ENCODE measurements around the gene BAG5.
A peak's percentile ranks its signal among the peaks of the same experiment; 100 is the strongest.

BAG5 gene

DNA sequence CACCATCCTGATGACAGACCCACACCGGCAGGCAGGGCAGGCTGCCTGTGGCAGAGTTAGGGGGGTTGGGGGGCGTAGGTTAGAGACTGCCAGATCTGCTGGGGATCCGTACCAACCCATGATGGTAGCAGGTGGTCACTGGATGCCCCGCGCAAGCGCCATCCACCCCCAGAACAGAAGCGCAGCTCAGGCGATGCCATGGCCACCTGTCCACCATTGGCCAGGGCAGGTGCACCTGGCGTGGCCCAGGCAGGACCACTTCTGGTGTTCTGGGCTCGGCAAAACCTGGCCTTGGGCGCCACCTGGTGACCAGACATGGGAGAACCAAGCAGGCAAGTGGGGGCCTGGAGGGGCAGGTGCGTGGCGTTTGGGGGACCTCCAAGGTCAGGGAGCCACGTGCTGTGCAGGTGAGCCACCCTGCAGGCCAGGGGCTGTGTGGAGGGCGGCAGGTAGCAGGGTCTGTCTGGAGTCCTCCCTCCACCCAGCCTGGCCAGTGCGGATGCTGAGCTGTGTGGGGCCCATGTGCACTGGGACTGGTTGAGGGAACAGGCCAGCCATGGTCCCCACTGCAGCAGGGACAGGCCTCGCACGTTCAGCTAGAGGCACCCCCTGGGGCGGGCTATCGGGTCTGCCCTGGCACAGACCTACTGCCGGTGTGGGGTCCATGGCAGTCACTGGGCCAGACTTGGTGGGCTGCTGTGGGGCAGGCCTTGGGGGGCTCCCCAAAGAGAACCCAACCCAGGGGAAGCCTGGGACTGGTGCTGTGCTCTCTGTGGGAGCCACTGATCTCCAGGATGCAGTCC lies 15.6 kb downstream of the BAG5 start:
- no peak overlapping the region for H3K4me3 ChIP-seq (ENCODE audit: low read depth, low read length)
- TF ChIP-seq, protein P1, sequence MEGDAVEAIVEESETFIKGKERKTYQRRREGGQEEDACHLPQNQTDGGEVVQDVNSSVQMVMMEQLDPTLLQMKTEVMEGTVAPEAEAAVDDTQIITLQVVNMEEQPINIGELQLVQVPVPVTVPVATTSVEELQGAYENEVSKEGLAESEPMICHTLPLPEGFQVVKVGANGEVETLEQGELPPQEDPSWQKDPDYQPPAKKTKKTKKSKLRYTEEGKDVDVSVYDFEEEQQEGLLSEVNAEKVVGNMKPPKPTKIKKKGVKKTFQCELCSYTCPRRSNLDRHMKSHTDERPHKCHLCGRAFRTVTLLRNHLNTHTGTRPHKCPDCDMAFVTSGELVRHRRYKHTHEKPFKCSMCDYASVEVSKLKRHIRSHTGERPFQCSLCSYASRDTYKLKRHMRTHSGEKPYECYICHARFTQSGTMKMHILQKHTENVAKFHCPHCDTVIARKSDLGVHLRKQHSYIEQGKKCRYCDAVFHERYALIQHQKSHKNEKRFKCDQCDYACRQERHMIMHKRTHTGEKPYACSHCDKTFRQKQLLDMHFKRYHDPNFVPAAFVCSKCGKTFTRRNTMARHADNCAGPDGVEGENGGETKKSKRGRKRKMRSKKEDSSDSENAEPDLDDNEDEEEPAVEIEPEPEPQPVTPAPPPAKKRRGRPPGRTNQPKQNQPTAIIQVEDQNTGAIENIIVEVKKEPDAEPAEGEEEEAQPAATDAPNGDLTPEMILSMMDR (IDR thresholded peaks at IDR 0.05; ENCODE audit: borderline replicate concordance, insufficient read depth, low read depth, low read length), result peak; percentile 89

DNA sequence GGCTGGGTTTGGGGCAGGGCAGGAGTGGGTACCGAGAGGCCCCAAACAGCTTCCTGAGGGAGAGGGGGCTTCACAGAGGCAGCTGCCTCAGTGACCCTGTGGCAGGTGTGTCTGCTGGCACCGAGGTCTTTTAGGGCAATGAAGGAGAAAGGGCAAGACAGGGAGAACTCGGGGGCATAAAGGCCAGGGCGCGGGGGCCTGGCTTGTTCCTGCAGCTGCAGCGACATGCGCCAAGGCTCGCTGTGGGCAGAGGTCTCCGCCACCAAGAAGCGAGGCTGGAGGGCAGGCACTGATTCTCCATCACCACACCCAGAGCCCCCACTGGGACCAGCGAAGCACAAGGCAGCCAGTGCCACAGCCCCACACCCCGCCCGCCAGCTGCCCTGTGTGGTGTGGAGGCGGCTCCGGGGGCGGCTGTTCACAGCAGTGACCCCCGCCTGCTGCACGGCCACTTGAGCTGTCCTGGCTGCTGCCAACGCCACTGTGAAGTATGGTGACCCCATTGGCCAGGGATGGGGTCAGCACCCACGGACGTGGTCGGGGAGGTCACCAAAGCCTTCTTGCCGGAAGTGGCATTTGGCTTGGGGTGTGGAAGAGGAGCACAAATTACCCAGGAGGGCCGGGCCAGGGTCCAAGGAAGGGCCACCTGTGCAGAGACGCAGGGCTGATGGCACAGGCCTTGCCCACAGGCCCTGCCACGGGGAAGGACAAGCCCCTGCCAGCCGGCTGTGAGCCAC lies 16.4 kb downstream of the BAG5 start:
- TF ChIP-seq, protein P1 (IDR thresholded peaks at IDR 0.05; ENCODE audit: borderline replicate concordance, insufficient read depth, low read depth, low read length), result no peak
- H3K4me3 ChIP-seq (ENCODE audit: low read depth, low read length), result no peak overlapping the region

DNA sequence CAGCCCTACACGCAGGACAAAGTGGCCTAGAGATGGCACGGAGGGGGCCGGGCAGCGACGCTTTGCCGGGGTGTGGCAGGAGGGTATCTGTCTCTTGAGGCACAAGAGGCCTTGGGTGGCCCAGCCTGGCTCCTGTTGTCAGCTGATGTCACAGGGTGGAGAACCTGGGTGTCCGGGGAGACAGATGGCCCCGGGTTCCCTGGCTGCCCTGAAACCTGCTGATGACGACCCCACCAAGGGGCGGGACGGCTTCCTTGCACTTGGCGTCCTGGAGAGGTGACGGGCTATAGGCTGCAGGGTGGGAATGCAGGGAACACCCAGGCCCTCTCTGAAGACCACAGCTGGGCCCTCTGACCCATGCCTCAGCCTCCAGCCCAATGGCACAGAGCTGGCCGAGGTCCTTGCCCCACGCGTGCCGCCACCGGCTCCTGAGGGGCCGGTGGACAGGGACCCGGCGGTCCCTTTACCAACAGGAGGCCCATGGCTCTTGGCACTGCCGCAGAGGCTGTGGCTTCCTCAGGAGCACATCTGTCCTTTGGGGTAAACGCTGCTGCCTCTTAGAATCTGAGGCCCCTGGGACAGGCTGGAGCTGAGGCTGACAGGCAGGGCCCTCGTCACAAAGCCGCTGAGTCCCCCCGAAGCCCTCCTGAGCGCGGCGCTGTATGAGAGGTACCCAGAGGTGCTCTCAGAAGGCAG lies 17.1 kb downstream of the BAG5 start:
- TF ChIP-seq, protein P1 (IDR thresholded peaks at IDR 0.05; ENCODE audit: borderline replicate concordance, insufficient read depth, low read depth, low read length), result no peak
- H3K4me3 ChIP-seq (ENCODE audit: low read depth, low read length), result no peak overlapping the region

DNA sequence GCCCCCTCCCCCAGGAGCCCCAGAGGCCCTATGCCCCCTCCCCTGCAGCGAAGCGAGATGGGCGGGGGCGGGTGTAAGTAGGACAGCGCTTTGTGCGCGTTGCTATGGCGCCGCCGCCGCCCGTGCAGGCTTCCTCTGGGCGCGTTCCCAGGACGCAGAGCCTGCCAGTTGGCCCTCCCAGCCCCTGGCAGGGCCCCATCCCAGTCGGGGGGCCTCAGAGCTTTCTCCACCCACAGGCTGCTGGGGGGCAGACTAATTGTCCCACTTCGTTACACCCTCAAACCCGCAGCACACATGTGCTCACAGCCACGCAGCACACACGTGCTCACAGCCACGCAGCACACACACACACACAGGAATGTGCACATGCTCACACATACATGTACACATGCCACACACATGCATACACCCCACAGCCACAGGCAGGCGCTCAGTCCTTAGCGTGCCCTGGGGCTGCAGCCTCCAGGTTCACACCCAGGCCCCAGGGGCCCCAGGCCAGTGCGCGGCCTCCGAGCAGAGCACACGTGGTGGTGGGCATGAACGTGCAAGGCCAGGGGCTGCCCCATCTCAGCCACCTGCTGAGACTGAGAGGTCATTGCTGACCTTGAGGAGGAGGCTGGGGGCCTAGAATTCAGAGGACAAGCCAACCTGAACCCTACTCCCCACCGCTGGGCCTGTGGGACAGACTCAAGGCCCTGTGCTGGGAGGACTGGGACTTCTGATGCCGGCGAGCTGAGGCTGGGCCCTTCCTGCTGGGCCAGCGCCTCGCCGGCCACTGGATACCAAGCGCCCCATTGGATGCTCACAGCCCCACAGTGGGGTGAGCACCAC lies 17.9 kb downstream of the BAG5 start:
- TF ChIP-seq, protein P1 (IDR thresholded peaks at IDR 0.05; ENCODE audit: borderline replicate concordance, insufficient read depth, low read depth, low read length), result no peak
- no peak overlapping the region for H3K4me3 ChIP-seq (ENCODE audit: low read depth, low read length)

DNA sequence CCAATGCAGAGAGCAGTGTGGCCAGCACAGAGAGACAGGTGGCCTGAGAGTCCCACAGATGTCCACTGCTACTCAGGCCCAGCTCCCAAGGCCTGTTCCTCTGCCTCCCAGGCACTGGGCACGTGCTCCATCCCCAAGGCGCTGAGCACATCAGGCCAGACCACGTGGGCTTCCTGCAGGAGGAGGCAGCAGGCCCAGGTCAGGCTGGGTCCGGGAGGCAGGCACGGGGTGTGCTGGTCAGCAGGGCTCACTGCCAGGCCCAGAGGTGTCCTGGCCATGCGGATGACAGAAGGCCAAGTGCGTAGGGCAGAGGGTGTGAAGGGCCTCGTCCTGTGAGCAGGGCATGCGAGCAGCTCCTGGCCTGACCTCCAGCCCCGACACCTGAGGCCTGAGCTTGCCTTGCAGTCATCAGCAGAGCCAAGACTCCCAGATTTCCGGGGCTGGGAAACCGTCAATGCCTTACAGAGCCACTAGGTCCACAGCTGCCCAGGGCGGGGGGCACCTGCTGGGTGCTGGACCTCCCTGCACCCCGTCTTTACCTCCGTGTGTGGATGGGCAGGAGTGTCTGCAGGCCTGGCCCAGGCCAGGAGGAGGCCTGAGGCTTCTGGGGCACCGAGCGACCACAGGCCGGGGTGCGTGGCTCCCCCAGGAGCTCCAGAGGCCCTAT lies 18.6 kb downstream of the BAG5 start:
- TF ChIP-seq, protein P1 (IDR thresholded peaks at IDR 0.05; ENCODE audit: borderline replicate concordance, insufficient read depth, low read depth, low read length), result no peak
- no peak overlapping the region for H3K4me3 ChIP-seq (ENCODE audit: low read depth, low read length)

DNA sequence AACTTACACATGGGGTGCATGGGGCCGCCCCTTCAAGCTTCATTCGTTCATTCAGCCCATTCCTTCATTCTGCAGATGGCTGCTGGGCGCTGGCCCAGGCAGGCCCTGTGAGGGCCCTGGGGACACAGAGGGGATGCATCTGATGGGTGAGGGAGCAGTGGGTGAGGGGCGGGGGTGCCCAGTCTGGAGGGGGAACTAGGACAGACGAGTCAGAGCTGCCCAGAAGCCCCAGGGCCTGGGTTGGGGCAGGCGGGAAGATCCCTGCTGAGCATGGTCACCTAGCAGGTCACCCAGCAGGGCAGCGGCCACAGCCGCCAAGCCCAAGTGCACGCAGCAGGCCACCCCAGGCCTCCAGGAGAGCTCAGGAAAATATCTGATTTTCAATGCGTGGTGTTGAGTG lies 19.3 kb downstream of the BAG5 start:
- no peak overlapping the region for H3K4me3 ChIP-seq (ENCODE audit: low read depth, low read length)
- TF ChIP-seq, protein P1 (IDR thresholded peaks at IDR 0.05; ENCODE audit: borderline replicate concordance, insufficient read depth, low read depth, low read length), result no peak
